G401 (cell line): Measurements from ENCODE around the gene ARHGEF25. TPM values are rescaled to one million over a fixed set of nuclear protein-coding genes. Genes with fewer than 3 reads are reported as not detected.
"Not testable (repeated sequence)": the region's sequence is repeated elsewhere in the genome, so short reads cannot be mapped to it uniquely, and the experiment has no call there.

Experiments used
- DNase-seq: peaks from one replicate; pipeline ENCODE4 v3.0.0-alpha.2; 2015; ENCODE audit warnings: low spot score
- in situ Hi-C: cut with HindIII; loops from 2 replicates; pipeline ENCODE4 v1.10.0; 2016; ENCODE audit warnings: low sequenced_read_pairs, mixed read lengths
- total RNA-seq: library from RNA; depleted of rRNA; stranded (reverse); fragments of >200 nt; shearing (Covaris generic); gene quantifications from 2 replicates; pipeline ENCODE4 v1.2.3, GENCODE V29; 2014

ARHGEF25 gene
- total RNA-seq, 1 experiment from 2014 or later, result 4.6 TPM

DNA sequence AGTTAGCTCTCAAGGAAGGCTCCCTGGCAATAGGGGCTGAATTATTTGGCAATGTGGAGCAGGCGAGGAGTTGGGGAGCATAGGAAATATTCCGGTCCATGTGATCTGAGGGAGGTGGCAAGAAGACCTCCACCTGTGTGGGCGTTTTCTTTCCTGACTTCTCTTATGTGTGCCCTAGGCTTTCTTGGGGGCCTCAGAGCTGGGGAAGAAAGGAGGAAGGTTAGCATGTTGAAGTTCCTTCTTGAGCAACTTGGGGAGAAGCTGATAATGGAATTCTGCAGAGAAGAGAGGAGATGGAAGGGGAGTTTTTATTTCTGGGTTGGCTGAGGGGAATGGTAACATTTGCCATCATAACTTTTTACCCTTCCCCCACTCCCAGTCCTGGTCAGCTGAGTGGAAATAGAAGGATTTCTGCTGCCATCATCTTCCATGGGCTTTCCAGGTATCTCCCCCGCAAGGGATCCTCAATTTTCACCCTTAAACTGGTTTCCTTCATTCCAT lies 5.4 kb upstream of the ARHGEF25 start:
- no peak for DNase-seq
- in situ Hi-C loops, result no loop called here

DNA sequence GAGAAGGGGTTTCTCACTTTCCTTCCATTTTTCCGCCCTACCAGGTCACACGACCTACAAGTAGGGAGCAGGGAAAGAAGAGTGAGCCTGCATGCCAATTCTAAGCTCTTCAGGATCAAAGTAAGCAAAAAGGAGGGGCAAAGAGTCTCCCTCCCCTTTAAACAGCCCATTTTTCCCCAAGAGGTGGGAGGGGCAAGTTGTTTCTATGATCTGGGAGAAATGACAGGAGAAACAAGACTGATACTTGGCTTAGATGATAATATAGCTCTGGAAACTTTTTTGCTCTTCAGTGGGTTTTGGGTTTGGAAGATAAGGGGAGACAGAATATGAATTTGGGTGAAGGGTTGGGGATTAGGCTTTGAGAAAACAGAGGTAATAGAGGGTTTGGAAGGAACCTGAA lies 4.8 kb upstream of the ARHGEF25 start:
- DNase-seq, result no peak
- in situ Hi-C loops, result no loop called here

DNA sequence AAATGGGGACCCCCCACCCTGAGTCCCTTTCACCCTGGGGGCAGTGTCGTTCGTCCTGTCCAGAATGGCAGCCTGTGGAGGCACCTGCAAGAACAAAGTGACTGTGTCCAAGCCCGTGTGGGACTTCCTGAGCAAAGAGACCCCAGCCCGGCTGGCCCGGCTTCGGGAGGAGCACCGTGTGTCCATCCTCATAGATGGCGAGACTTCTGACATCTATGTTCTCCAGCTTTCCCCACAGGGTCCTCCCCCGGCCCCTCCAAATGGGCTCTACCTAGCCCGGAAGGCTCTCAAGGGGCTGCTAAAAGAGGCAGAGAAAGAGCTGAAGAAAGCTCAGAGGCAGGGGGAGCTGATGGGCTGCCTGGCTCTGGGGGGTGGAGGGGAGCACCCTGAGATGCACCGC lies 4.4 kb upstream of the ARHGEF25 start:
- no peak for DNase-seq
- in situ Hi-C loops, result no loop called here

DNA sequence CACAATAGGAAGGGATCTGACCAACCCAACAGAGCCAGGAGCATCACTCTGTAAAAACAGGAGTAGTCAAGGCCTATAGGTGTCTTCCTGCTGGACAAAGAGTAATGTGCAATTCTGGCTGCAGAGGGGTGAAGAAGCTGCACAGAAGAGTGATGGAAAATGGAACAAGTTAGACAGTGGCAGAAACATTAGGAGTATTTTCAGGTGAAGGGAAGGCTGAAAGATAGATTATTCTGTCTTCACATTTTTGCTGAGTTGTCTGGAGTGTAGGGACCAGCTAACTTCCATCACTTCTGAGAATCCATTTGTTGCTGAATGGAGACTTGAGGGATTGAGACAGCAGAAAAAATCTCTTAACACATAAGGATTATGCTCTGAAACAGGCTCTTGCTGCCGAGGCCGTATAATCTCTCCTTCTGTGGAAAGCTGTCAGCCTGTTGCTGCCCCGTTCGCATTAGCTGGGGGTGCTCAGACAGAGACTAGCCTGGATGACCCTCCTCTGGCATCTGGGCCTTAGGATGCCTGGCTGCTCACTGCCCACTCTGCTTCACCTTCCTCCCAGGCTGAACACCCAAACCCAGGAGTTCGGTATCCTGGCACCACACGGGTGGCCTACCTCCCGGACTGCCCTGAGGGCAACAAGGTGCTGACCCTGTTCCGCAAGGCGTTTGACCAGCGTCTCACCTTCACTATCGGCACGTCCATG lies 3.1 kb upstream of the ARHGEF25 start:
- no peak for DNase-seq
- in situ Hi-C loops, result no loop called here

DNA sequence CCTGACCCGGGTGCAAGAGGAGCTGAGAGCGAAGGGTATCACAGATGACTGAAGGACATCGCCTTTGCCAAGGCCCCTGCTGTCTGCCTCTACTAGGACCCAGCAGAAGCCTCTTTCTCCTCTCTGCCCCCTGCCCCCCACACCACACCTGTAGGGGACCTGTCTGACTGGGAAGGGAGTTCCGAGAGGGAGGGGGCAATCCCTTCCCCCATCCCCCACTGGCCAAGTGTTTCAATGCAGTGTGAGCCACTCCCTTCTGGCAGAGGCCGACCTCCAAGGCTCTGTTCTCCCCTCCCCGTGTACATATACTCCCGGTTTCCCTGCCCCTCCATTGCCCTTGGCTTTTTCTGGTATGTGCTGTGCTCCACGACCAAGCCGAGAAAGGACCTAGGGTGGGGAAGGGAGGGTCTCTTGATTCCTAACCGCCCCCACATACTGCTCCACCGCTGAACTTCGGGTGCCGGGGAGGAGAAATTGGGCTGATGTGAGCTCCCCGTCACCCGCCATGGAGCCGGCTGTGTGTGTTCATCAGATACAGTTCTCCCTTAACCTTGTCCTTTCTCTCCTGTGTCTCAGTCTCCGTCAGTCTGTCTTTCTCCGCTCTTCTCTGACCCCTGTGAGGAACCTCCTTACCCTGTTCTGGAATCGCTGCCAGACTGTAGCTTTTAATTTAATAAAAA lies 2.0 kb upstream of the ARHGEF25 start:
- in situ Hi-C loops, result no loop called here
- DNase-seq, result no peak

DNA sequence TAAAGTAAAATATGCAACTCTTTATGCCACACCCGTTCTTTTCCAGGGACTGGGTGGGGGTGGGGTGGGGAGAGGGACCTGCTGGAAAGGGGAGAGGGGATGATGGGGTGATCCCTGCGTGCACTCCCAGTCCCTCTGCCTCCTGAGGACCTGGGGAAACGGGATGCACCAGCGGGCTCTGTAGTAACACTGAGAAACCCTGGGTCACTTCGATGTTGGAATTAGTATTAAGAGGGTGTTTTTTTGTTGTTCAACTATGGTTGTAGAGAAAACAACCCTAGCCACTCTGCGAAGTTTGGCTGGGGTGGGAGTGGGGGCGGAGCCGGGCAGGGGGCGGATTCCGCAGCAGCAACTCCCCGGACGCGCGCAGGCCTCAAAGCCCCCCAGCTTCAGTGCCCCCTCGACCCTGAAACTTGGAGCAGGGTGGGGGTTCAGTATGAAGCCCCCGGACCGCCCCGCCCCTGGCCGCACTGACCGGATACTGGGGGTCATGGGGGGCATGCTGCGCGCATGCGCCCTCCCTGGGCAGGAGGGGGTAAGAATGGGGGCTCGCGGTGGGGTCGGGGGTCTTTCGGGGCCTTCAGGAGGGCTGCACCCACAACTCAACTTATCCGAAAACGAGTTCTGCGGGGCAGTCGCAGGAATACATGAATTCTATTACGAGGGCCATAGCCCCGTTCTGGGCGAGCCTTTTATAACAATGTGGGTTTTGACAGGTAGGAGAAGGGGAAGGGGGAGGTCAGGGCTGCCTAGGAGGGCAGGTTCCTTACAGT lies 1.3 kb upstream of the ARHGEF25 start:
- in situ Hi-C loops, result no loop called here
- no peak for DNase-seq

DNA sequence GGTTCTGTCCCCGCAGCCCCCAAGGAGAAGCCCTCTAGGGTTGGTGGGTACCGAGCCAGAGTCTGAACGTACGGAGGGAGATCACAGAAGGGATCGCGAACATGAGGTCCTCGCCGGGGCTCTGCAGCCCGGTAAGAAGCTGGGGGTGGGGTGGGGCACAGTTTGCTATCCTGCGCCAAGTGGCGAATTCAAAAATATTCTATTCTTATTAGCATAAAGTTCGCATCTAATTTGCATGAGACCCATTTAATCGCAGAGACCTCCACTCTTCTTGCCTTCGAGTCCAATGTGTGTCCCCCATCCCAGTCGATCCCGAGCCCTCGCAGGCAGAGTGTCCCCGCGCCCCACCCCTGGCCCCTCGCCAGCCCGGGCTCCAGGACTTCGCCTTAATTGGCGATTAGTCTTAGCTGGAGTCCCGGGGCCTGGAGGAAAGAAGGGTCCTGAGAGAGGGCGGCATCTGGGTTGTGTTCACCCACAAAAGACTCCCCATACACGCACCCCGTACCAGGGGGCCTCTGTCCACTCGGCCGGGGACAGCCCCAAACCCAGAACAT lies 604 bp upstream of the ARHGEF25 start:
- in situ Hi-C loops, result no loop called here
- no peak for DNase-seq

DNA sequence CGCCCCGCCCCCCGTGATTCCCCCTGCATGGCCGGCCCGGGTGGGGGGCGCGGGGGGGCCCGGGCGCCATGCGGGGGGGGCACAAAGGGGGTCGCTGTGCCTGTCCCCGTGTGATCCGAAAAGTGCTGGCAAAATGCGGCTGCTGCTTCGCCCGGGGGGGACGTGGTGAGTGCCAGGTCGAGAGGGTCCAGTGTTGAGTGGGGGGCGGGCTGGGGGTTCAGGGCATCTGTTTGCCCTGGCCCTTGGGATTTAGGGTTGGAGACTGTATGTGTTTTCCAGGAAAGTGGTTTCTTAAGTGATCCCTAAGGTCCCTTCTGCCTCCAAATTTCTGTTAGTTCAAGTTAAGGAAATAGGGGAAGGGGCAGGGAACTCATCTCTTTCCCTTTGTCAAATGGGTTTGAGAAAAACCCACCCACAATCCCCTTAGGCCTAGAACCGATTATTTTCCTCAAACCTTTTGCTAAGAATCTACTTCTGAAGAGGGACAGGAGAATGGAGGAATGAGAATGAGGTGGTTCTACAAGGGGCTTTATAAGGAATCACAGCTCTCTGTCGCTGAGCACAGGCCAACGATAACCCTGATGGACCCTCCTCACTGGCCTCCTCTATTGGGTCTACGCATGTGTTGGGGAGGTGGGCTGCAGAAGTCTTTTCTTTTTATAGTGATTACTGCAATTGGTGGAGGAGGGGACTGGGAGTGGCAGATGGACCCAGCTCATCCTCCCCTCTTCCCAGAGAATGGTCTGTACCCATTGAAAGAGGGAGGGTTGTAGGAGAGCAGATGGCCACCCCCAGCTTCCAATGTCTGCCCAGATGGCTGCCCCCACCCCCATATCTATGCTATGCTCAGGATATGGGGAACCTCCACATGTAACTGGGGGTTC lies 834 bp downstream of the ARHGEF25 start:
- peak; percentile 89 for DNase-seq
- in situ Hi-C loops, result no loop called here

DNA sequence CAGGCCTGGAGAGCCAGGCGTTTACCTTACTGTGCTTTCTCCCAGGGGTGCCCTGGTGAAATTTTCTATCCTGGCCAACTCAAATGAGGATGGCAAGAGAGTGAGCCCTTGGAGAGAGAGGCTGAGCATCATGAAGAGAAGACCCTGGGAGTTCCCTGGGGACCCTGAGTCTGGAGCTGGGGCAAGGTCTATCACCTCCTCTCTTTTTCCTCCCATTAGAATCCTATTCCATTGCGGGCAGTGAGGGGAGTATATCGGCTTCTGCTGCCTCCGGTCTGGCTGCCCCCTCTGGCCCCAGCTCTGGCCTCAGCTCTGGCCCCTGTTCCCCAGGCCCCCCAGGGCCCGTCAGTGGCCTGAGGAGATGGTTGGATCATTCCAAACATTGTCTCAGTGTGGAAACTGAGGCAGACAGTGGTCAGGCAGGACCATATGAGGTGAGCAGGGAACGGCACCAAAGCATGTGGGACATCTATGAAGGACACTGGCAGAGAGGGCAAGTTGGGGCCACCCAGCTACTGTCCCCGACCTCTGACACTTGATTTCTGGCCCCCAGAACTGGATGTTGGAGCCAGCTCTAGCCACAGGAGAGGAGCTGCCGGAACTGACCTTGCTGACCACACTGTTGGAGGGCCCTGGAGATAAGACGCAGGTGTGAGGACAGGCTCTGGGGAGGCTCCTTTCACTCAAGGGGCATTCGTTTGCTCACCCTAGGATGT lies 1.6 kb downstream of the ARHGEF25 start:
- no peak for DNase-seq
- in situ Hi-C loops, result no loop called here

DNA sequence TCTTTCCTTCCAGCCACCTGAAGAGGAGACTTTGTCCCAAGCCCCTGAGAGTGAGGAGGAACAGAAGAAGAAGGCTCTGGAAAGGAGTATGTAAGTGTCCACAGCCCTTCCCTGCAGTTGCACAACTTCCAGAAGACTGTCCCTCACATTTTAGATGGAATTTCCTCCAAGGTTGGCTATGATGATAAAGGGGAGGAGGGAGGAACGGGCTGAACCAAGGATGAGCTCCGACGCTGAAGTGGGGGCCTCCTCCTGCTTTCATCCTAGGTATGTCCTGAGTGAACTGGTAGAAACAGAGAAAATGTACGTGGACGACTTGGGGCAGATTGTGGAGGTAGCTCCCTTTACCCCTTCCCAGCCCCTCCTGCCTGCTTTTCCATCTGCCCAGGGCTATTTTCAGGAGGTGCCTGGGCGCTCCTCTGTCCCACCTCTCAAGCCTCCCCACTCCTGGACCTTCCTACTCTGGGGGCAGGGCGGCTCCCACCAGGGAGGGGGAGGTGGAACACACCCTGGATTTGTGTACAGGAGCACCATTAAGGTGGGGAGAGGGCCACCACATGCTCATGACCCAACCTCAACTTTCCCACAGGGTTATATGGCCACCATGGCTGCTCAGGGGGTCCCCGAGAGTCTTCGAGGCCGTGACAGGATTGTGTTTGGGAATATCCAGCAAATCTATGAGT lies 2.3 kb downstream of the ARHGEF25 start:
- no peak for DNase-seq
- in situ Hi-C loops, result no loop called here

DNA sequence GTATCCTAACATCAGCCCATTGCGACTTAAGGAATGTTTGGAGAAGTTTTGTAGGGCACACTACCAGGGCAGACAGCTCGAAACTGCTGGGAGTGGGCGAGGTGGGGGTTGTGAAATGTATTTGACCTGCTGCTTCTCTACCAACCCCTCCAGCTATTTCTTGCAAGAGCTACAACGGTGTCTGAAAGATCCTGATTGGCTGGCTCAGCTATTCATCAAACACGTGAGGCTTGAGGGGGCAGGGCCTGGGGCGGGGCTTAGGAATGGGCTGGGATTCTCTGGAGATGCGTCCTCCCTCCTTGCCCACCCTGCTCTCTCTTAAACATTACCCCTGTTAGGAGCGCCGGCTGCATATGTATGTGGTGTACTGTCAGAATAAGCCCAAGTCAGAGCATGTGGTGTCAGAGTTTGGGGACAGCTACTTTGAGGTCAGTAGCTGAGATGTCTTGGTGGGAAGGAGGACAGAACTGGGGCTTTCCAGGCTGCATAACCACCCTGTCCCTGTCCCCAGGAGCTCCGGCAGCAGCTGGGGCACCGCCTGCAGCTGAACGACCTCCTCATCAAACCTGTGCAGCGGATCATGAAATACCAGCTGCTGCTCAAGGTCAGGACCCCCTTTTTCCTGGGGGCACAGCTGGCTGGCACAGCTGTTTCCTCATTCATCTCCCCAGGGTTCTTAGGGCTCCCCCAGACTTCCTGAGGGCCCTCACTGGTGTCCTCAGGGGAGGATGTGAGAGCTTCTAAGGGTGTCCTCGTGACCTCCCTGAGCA lies 3.1 kb downstream of the ARHGEF25 start:
- peak; percentile 77 for DNase-seq
- in situ Hi-C loops, result no loop called here

DNA sequence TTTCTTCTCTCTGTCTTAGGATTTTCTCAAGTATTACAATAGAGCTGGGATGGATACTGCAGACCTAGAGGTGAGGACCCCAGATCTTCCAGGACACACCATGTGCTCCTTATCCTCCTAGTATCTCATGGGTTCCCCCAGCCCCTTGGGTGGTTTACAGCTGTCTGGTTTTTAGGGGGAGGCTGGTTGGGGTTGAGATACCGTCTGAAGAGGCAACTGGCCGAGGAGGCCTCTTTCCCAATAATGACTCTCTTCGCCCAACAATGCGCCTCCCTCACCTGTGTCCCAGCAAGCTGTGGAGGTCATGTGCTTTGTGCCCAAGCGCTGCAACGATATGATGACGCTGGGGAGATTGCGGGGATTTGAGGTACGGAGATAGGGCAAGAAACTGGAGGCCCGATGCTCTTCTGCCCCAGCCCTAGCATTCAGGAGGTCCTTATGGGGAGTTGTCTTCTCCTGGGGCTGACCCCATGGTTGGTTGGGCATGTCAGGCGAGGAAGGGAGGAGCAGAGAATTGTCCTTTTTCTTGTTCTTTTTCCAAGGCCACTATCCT lies 3.8 kb downstream of the ARHGEF25 start:
- no peak for DNase-seq
- in situ Hi-C loops, result no loop called here

DNA sequence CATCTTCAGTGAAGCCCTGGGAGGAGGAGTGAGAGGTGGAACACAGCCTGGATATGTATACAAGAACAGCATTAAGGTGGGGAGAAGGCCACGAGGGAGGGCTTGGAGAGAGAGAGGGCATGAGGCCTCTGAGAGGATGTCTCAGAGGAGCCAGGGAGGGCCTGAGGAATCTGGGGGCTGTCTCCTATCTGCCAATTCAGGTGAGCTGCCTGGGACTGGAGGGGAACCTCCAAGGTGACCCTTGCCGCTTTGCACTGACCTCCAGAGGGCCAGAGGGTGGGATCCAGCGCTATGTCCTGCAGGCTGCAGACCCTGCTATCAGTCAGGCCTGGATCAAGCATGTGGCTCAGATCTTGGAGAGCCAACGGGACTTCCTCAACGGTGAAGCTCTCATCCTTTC lies 4.4 kb downstream of the ARHGEF25 start:
- in situ Hi-C loops, result no loop called here
- DNase-seq, result no peak

DNA sequence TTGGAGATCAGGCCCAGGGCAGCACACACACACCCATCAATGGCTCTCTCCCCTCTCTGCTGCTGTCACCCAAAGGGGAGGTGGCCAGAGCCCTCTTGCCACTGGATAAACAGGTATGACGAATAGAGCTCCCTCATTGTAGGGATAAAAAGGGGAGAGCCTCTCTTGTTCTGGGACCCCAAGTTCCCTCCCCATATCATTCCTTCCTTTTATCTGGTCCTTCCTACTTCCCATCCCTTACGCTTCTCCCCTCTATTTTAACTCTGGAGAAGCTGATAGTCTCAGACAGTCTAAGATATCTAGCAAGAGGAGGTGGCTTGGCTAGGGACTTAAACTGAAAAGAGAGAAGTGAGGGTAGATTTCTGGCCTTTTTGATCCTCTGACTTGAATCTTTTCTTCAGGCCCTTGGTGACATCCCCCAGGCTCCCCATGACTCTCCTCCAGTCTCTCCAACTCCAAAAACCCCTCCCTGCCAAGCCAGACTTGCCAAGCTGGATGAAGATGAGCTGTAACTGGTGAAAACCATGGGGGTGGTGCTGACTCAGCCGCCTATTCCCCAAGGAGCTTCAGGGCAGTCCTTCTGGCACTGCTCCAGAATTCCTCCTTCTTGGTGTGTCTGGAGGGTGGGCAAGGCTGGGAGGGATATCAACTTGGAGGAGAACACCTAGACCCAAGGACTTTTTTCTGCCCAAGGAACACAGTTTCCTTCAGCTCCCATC lies 5.3 kb downstream of the ARHGEF25 start:
- DNase-seq, result no peak
- in situ Hi-C loops, result no loop called here

DNA sequence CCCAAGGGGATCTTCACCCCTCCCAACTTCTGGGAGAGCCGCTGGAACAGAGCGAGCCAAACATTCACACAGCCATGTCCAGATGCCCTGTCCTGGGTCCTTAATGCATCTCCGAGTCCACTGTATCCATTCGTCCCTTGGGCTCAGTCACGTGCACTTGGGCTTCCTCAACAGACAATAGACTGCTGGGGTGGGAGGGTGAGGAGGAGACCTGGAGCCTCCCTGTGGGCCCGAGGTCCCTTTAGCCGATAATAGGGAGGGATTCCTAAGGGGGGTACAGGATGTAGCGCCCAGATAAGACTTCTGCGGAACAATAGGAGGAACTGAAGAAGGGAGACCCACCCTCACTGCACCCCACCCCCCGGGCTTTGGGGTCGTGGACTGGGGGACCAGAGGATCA lies 6.7 kb downstream of the ARHGEF25 start:
- in situ Hi-C loops, result no loop called here
- DNase-seq, result no peak

DNA sequence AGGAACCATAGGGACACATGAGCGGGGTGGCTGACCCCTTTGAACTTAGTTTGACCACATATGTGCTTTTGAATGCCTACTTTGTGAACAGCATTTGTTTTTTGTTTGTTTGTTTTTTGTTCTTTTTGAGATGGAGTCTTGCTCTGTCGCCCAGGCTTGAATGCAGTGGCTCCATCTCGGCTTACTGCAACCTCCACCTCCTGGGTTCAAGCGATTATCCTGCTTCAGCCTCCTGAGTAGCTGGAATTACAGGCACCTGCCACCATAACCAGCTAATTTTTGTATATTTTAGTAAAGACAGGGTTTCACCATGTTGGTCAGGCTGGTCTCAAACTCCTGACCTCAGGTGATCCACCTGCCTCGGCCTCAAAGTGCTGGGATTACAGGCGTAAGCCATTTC lies 7.2 kb downstream of the ARHGEF25 start:
- in situ Hi-C loops, DNase-seq: not testable (repeated sequence)
